SU-DHL-6 (cell line): ENCODE results near the gene SLIT2.

ENCODE experiments used
- H2AFZ ChIP-seq: fragments of 200-600 bp; sonication (generic); 2 replicates; pipeline ENCODE4 v1.6.1; 2014; ENCODE audit warnings: low read depth, mild to moderate bottlenecking, moderate library complexity, mixed read lengths, antibody characterized with exemption, low read length; ENCODE audit not compliant: severe bottlenecking
- H3F3A ChIP-seq: fragments of 200-600 bp; shearing (Covaris generic); 2 replicates; pipeline ENCODE4 v1.6.0; 2016; ENCODE audit warnings: antibody characterized with exemption, mild to moderate bottlenecking; ENCODE audit not compliant: insufficient read depth
- H3K27ac ChIP-seq: fragments of 200-600 bp; sonication (generic); 2 replicates; pipeline ENCODE4 v1.5.1; 2016; ENCODE audit warnings: low read depth, mild to moderate bottlenecking, low read length, moderate library complexity, mixed read lengths
- H3K27me3 ChIP-seq: fragments of 200-600 bp; sonication (generic), shearing (Covaris generic); 2 replicates; pipeline ENCODE4 v1.6.0; 2014; ENCODE audit warnings: mild to moderate bottlenecking, low read length
- H3K36me3 ChIP-seq: fragments of 200-600 bp; sonication (generic); 2 replicates; pipeline ENCODE4 v1.6.1; 2014; ENCODE audit warnings: mild to moderate bottlenecking, low read length, mixed read lengths
- H3K4me2 ChIP-seq: fragments of 300-600, 200-600 bp; shearing (Covaris generic), sonication (generic); 2 replicates; pipeline ENCODE4 v1.6.0; 2014; ENCODE audit warnings: low read length, low read depth, mild to moderate bottlenecking; ENCODE audit not compliant: poor library complexity, severe bottlenecking
- H3K4me3 ChIP-seq: fragments of 200-600 bp; sonication (generic); 2 replicates; pipeline ENCODE4 v1.5.1; 2014; ENCODE audit warnings: antibody characterized with exemption, low read length, mild to moderate bottlenecking, mixed read lengths; ENCODE audit not compliant: insufficient read depth, poor library complexity, severe bottlenecking
- H3K79me2 ChIP-seq: fragments of 200-600 bp; sonication (generic); 2 replicates; pipeline ENCODE4 v1.6.1; 2014; ENCODE audit warnings: mild to moderate bottlenecking, low read length, moderate library complexity; ENCODE audit not compliant: insufficient read depth
- H3K9ac ChIP-seq: fragments of 200-600 bp; sonication (generic); 2 replicates; pipeline ENCODE4 v1.7.0; 2014; ENCODE audit warnings: mild to moderate bottlenecking, low read length
- H3K9me2 ChIP-seq: fragments of 200-600 bp; sonication (generic); replicated peaks from 2 replicates; pipeline ENCODE4 v1.6.1; 2014; ENCODE audit warnings: low read length; ENCODE audit not compliant: insufficient read depth
- H3K9me3 ChIP-seq: fragments of 200-600 bp; sonication (generic); 2 replicates; pipeline ENCODE4 v1.6.1; 2014; ENCODE audit warnings: low read length, mixed read lengths; ENCODE audit not compliant: insufficient read depth
- H4K20me1 ChIP-seq: fragments of 200-600 bp; sonication (generic); 2 replicates; pipeline ENCODE4 v1.6.1; 2014; ENCODE audit warnings: low read depth, mild to moderate bottlenecking, antibody characterized with exemption, low read length, moderate library complexity, mixed read lengths
- CTCF ChIP-seq: fragments of 200-600 bp; sonication (generic); IDR thresholded peaks from one replicate; pipeline ENCODE4 v1.5.1; 2017; ENCODE audit warnings: antibody characterized with exemption, mild to moderate bottlenecking, low read length, moderate library complexity; ENCODE audit not compliant: insufficient read depth, poor library complexity, severe bottlenecking
- EZH2phosphoT487 ChIP-seq: fragments of 200-600 bp; sonication (generic), shearing (Covaris generic); conservative IDR thresholded peaks from 2 replicates; pipeline ENCODE4 v1.6.1; 2018; ENCODE audit warnings: mild to moderate bottlenecking, antibody characterized with exemption, low read length, moderate library complexity, mixed read lengths

Gene SLIT2

GRCh38 chr4:20301161-20301560, 49.5 kb downstream of the SLIT2 start:
- Histone ChIP-seq H3K27ac (no peak overlapping the region), H4K20me1 (no peaks in the 10 kb centered on the region), H3K27me3 (no peaks in the 10 kb centered on the region), H3K4me2 (no peak overlapping the region), H3F3A (no peaks in the 10 kb centered on the region), H3K36me3 (no peaks in the 10 kb centered on the region), H3K79me2 (no peaks in the 10 kb centered on the region), H3K9ac (no peak overlapping the region), H3K4me3 (no peak overlapping the region), H3K9me3 (no peaks in the 10 kb centered on the region), H3K9me2 (no peaks in the 10 kb centered on the region), H2AFZ (no peak overlapping the region)
- TF ChIP-seq EZH2phosphoT487: no peak
- TF ChIP-seq CTCF: no peak
